ENCODE results near the gene CAGE1.

CAGE1 gene

GRCh38 chr6:7301702-7302101 is 87.8 kb downstream of the CAGE1 start:
- no peak for DNase-seq

DNA sequence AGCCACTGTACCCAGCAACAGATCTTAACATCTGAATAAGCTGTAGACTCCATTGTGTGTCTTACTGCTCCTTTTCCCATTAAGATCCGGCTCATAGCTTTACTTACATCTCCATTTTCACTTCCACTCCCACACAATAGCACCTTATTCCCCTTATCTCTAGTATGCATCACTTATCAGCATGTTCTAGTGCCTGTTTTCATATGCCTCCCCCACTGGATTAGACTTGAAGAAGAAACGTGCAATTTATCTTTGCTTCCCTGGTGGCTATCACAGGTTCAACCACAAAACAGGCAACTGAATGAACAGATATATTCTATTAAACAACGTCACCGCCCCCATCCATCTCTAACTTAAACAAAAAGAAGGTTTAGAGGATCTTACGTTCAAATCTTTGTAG is 88.6 kb downstream of the CAGE1 start:
- no peak for DNase-seq

- DNase-seq = no peak
These were observed 91.4 kb downstream of the CAGE1 start for GRCh38 chr6:7298113-7298512.

DNA sequence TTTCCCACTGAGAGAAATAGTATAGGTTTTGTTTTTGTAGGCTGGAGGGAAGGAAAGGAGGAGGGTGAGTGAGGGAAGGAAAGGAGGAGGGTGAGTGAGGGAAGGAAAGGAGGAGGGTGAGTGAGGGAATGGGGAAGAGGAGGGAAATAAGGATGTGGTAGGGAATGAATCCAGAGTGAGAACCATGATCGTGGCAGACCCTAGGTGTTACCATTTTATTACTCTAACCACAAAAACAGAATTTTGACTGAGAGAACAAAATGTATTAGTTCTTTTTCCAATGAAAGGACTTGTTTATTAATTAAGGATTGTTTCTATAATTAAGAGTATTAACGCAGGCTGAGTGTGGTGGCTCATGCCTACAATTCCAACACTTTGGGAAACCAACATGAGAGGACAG is 92.9 kb downstream of the CAGE1 start:
- DNase-seq = no peak

- no peak for DNase-seq
These were observed 93.6 kb downstream of the CAGE1 start for GRCh38 chr6:7295916-7296315.

- no peak for DNase-seq
These were observed 96.8 kb downstream of the CAGE1 start for GRCh38 chr6:7292596-7293255.

- DNase-seq = no peak
These were observed 99.5 kb downstream of the CAGE1 start for GRCh38 chr6:7290079-7290478.

DNA sequence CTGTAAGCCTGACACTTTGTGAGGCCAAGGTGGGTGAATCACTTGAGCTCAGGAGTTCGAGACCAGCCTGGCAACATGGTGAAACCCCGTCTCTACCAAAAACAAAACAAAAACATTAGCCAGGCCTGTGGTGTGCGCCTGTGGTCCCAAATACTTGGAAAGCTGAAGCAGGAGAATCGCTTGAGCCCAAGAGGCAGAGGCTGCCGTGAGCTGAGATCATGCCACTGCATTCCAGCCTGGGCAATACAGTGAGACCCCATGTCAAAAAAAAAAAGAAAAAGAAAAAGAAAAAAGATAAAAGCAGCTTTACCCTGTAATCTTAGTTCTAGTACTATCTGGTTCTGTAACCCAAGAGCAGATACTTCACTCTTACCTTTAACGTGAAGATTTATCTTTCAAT is 104.1 kb downstream of the CAGE1 start:
- DNase-seq = no peak

GRCh38 chr6:7283676-7284075 is 105.9 kb downstream of the CAGE1 start:
- DNase-seq = no peak

DNA sequence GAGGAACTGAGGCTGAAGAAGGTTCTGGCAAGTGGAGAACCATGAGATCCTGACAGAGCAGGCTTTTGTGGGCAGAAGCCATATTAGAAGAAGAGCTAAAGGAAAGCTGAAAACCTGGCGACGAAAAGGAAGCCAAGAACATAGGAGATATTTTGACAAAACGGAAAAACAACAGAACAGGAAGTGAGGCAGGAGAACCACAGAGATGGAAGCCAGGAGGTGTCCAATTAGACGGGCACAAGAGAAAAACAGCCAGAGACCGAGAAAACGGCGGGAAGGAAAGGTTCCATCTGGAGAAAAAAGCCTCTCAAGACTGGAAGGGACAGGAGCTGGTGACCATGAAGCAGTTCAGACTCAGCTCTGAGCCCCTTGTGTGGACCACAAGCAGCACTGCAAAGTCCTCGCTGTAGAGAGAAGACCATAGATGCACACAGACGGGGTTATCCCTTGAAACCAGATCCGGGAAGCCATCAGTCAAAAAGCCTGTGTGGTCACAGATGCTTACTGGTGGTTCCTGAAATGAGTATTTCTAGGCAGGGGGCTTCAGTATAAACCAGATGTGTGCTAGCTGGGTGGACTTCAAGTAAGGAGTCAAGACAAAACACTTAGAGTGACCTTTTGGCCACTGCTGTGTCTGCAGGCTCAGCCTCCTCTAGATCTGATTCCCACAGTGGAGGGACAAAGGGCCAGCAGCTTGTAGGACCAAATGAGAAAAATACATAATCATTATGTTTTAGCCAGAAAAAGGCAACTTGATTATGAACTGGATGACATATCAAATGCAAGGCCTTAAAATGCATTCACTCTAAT is 107.2 kb downstream of the CAGE1 start:
- no peak for DNase-seq
